ENCODE results near the gene MAN1A1.

DNA sequence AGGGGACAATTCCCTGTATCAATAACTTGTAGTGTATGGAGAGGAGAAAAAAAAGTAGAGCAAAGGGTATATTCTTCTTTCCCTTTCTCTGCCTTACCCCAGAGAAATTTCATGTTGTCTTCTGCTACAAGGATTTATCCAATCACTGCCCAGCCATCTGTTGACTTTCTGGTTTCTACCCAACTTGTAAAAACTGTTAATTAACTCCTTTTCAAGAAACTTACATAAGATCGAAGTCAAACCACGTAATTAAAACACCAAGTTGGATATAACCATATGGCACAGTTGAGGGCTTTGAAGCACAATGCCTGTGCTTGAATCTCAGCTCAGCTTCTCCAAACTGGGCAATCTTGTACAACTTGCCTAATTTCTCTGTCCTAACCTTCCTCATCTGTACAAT, 99.5 kb downstream of the MAN1A1 start:
- no peak for TF ChIP-seq POLR2A (IDR thresholded peaks at IDR 0.05)
- TF ChIP-seq, protein P1, sequence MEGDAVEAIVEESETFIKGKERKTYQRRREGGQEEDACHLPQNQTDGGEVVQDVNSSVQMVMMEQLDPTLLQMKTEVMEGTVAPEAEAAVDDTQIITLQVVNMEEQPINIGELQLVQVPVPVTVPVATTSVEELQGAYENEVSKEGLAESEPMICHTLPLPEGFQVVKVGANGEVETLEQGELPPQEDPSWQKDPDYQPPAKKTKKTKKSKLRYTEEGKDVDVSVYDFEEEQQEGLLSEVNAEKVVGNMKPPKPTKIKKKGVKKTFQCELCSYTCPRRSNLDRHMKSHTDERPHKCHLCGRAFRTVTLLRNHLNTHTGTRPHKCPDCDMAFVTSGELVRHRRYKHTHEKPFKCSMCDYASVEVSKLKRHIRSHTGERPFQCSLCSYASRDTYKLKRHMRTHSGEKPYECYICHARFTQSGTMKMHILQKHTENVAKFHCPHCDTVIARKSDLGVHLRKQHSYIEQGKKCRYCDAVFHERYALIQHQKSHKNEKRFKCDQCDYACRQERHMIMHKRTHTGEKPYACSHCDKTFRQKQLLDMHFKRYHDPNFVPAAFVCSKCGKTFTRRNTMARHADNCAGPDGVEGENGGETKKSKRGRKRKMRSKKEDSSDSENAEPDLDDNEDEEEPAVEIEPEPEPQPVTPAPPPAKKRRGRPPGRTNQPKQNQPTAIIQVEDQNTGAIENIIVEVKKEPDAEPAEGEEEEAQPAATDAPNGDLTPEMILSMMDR (IDR thresholded peaks at IDR 0.05) = no peak

Measured in uterus (tissue), 2 donors.